IMR-90 (cell line): ENCODE data around the gene FRS3. TPM values are rescaled to one million over a fixed set of nuclear protein-coding genes. Genes with fewer than 3 reads are reported as not detected.

Source experiments
- ATAC-seq: fragments of 200-7000 bp; cut with Tn5 transposase; 2 replicates; pipeline ENCODE4 v1.9.1; 2020; ENCODE audit warnings: low read depth, mild to moderate bottlenecking, moderate library complexity
- BruUV-seq: library from RNA; stranded (reverse); fragments of 400-500 nt; replicated peaks from 2 replicates; lab custom pipeline; 2021; lab: Mats Ljungman, UMichigan
- CTCF ChIA-PET: fragments of 300-600 bp; formaldehyde crosslinking; extraction: SDS; loops from one replicate; lab custom pipeline; 2021; ENCODE audit warnings: antibody characterized with exemption; lab: Yijun Ruan, JAX
- POLR2A ChIA-PET: fragments of 300-600 bp; sonication (Branson Sonifier 250); formaldehyde crosslinking; loops from one replicate; lab custom pipeline; 2022; ENCODE audit warnings: antibody characterized with exemption; ENCODE audit not compliant: unreplicated experiment; lab: Charles Lee
- DNase-seq: peaks from one replicate; pipeline ENCODE4 v3.0.0; 2013
- H2AFZ ChIP-seq: replicated peaks from 2 replicates; pipeline ENCODE3; 2013; ENCODE audit warnings: low read length, mild to moderate bottlenecking; ENCODE audit not compliant: poor library complexity
- H2AK5ac ChIP-seq: 2 replicates; pipeline ENCODE4 v1.6.1; 2013; ENCODE audit warnings: low read depth, low read length, inconsistent platforms
- H2AK9ac ChIP-seq: replicated peaks from 2 replicates; pipeline ENCODE3; 2013; ENCODE audit warnings: mild to moderate bottlenecking, low read depth, low read length, moderate library complexity; ENCODE audit not compliant: poor library complexity
- H2BK120ac ChIP-seq: 2 replicates; pipeline ENCODE4 v1.6.1; 2013; ENCODE audit warnings: low read depth, low read length, inconsistent platforms
- H2BK15ac ChIP-seq: 3 replicates; pipeline ENCODE4 v1.6.1; 2013; ENCODE audit warnings: low read depth, low read length, inconsistent platforms
- H2BK20ac ChIP-seq: 2 replicates; pipeline ENCODE4 v1.6.1; 2013; ENCODE audit warnings: low read depth, mild to moderate bottlenecking, inconsistent platforms, low read length, moderate library complexity
- H2BK5ac ChIP-seq: 2 replicates; pipeline ENCODE4 v1.6.1; 2013; ENCODE audit warnings: mild to moderate bottlenecking, low read depth, low read length, inconsistent platforms; ENCODE audit not compliant: poor library complexity, severe bottlenecking
- H3K14ac ChIP-seq: replicated peaks from 2 replicates; pipeline ENCODE4 v1.6.1; 2013; ENCODE audit warnings: low read depth, low read length, inconsistent platforms
- H3K18ac ChIP-seq: 2 replicates; pipeline ENCODE4 v1.6.1; 2013; ENCODE audit warnings: low read depth, low read length, control low read depth
- H3K23ac ChIP-seq: 2 replicates; pipeline ENCODE4 v1.6.1; 2013; ENCODE audit warnings: low read depth, low read length, inconsistent platforms
- H3K27ac ChIP-seq: 2 replicates; pipeline ENCODE4 v1.5.1; 2013; ENCODE audit warnings: mild to moderate bottlenecking, control low read depth, low read length; ENCODE audit not compliant: insufficient read depth
- H3K27me3 ChIP-seq: 2 replicates; pipeline ENCODE4 v1.6.1; 2013; ENCODE audit warnings: low read length; ENCODE audit not compliant: control insufficient read depth, insufficient read depth
- H3K36me3 ChIP-seq: 2 replicates; pipeline ENCODE4 v1.6.1; 2013; ENCODE audit warnings: low read length, mixed read lengths; ENCODE audit not compliant: control insufficient read depth, insufficient read depth
- H3K4ac ChIP-seq: 2 replicates; pipeline ENCODE4 v1.6.1; 2013; ENCODE audit warnings: low read depth, low read length, inconsistent platforms
- H3K4me1 ChIP-seq: 2 replicates; pipeline ENCODE4 v1.6.1; 2013; ENCODE audit warnings: low read length, mixed read lengths; ENCODE audit not compliant: control insufficient read depth, insufficient read depth
- H3K4me2 ChIP-seq: 2 replicates; pipeline ENCODE4 v1.6.1; 2013; ENCODE audit warnings: low read depth, mild to moderate bottlenecking, control low read depth, low read length, moderate library complexity
- H3K4me3 ChIP-seq: 2 replicates; pipeline ENCODE4 v1.5.1; 2013; ENCODE audit warnings: low read depth, mild to moderate bottlenecking, control low read depth, low read length, moderate library complexity; ENCODE audit not compliant: insufficient read depth
- H3K56ac ChIP-seq: 2 replicates; pipeline ENCODE4 v1.6.1; 2013; ENCODE audit warnings: low read length, inconsistent platforms; ENCODE audit not compliant: insufficient read depth; ENCODE audit errors: extremely low read depth
- H3K79me1 ChIP-seq, 2 experiments: 2 replicates each; pipeline ENCODE4 v1.6.1; 2013; ENCODE audit warnings: low read length in 2 of 2, inconsistent platforms in 1 of 2, low read depth in 1 of 2
- H3K9ac ChIP-seq: 2 replicates; pipeline ENCODE4 v1.6.1; 2013; ENCODE audit warnings: low read depth, low read length, control low read depth
- H3K9me1 ChIP-seq: 2 replicates; pipeline ENCODE4 v1.6.1; 2013; ENCODE audit warnings: low read length, inconsistent platforms; ENCODE audit not compliant: insufficient read depth
- H3K9me3 ChIP-seq: 2 replicates; pipeline ENCODE4 v1.6.1; 2013; ENCODE audit warnings: low read length; ENCODE audit not compliant: control insufficient read depth, insufficient read depth
- H4K20me1 ChIP-seq: 2 replicates; pipeline ENCODE4 v1.6.1; 2013; ENCODE audit warnings: low read length, inconsistent platforms; ENCODE audit not compliant: insufficient read depth
- H4K5ac ChIP-seq: 2 replicates; pipeline ENCODE4 v1.6.1; 2013; ENCODE audit warnings: mild to moderate bottlenecking, low read depth, low read length, control low read depth
- H4K8ac ChIP-seq, 2 experiments: 2 replicates each; pipeline ENCODE4 v1.6.1; 2013; ENCODE audit warnings: low read depth in 2 of 2, low read length in 2 of 2, control low read depth in 1 of 2, inconsistent platforms in 1 of 2
- H4K91ac ChIP-seq: 2 replicates; pipeline ENCODE4 v1.6.1; 2013; ENCODE audit warnings: low read depth, low read length, inconsistent platforms; ENCODE audit not compliant: insufficient read depth
- BHLHE40 ChIP-seq: fragments of 150-350 bp; IDR thresholded peaks from 2 replicates; pipeline ENCODE4 v1.6.1; 2016; ENCODE audit warnings: mild to moderate bottlenecking, low read depth, low read length
- CHD1 ChIP-seq: IDR thresholded peaks from 2 replicates; pipeline ENCODE4 v1.6.1; 2012; ENCODE audit warnings: low read depth, low read length, improper control_type of control experiment
- FOS ChIP-seq: fragments of 150-350 bp; IDR thresholded peaks from 2 replicates; pipeline ENCODE4 v1.6.1; 2016; ENCODE audit warnings: low read depth, low read length
- MAFK ChIP-seq: IDR thresholded peaks from 2 replicates; pipeline ENCODE4 v1.6.1; 2012; ENCODE audit warnings: low read depth, low read length, improper control_type of control experiment
- MXI1 ChIP-seq: IDR thresholded peaks from 2 replicates; pipeline ENCODE4 v1.6.1; 2012; ENCODE audit warnings: low read depth, mild to moderate bottlenecking, low read length, moderate library complexity, borderline replicate concordance
- NFE2L2 ChIP-seq: fragments of 150-350 bp; IDR thresholded peaks from 2 replicates; pipeline ENCODE4 v1.6.1; 2016; ENCODE audit warnings: low read depth, mild to moderate bottlenecking, low read length
- POLR2A ChIP-seq: IDR thresholded peaks from 2 replicates; pipeline ENCODE4 v1.6.1; 2012; ENCODE audit warnings: mild to moderate bottlenecking, low read depth, low read length
- RAD21 ChIP-seq: IDR thresholded peaks from 2 replicates; pipeline ENCODE4 v1.6.1; 2012; ENCODE audit warnings: low read length, improper control_type of control experiment
- RCOR1 ChIP-seq: IDR thresholded peaks from 2 replicates; pipeline ENCODE4 v1.6.1; 2012; ENCODE audit warnings: mild to moderate bottlenecking, low read length, improper control_type of control experiment; ENCODE audit not compliant: insufficient replicate concordance
- WGBS, 2 experiments: methylation state at CpG; one replicate each; pipeline versions ENCODE4 v1.1.5 to v1.1.7; 2013; ENCODE audit warnings: missing lambda C conversion rate in 2 of 2; ENCODE audit not compliant: insufficient read length in 1 of 2; ENCODE audit errors: extremely low coverage in 2 of 2; 5-methylcytosine and 5-hydroxymethylcytosine counted together
- dilution Hi-C: fragments of 300-500 bp; cut with HindIII; formaldehyde crosslinking; loops from one replicate; pipeline ENCODE4 v1.14.3; 2018; ENCODE audit warnings: low sequenced_read_pairs; ENCODE audit not compliant: unreplicated experiment
- in situ Hi-C: fragments of 300-500 bp; cut with MboI; formaldehyde crosslinking; loops from 3 replicates; pipeline ENCODE4 v1.14.3; 2019; ENCODE audit warnings: low sequenced_read_pairs, inconsistent platforms, mixed read lengths
- intact Hi-C: fragments of 100-400 bp; cut with micrococcal nuclease; formaldehyde crosslinking; loops from 2 replicates; pipeline ENCODE4 v1.10.0; 2022
- polyA plus RNA-seq, 3 experiments: library from polyadenylated mRNA; depleted of rRNA; stranded (reverse); fragments of >200 nt; gene quantifications; 2 replicates each; pipeline ENCODE4 v1.2.3, GENCODE V29; 2012; ENCODE audit warnings: low replicate concordance in 1 of 3
- total RNA-seq: library from RNA; depleted of rRNA; stranded (reverse); fragments of >200 nt; gene quantifications from 2 replicates; pipeline ENCODE4 v1.2.3, GENCODE V29; 2012
- TF ChIP-seq, protein P1 (sequence below): fragments of 150-350 bp; IDR thresholded peaks from 2 replicates; pipeline ENCODE4 v1.6.1; 2016; ENCODE audit warnings: low read depth, mild to moderate bottlenecking, low read length, moderate library complexity, borderline replicate concordance
- TF ChIP-seq, protein P2 (sequence below): fragments of 150-350 bp; IDR thresholded peaks from 2 replicates; pipeline ENCODE4 v1.6.1; 2017; ENCODE audit warnings: mild to moderate bottlenecking, antibody characterized with exemption, low read length, low read depth

The FRS3 gene
- total and polyA plus RNA-seq, 2 of the 4 experiments (the other 2 are of a cell fraction), result 0.54 to 3.8 TPM

GRCh38 chr6:41743406-41744235, 36.1 kb downstream of the FRS3 start:
- H3K27ac ChIP-seq, result no peak overlapping the region
- TF ChIP-seq RCOR1 (no peak), CHD1 (no peak), MAFK (no peak), POLR2A (no peak), RAD21 (no peak), FOS (no peak), NFE2L2 (no peak), BHLHE40 (no peak), MXI1 (no peak)
- TF ChIP-seq, protein P1, sequence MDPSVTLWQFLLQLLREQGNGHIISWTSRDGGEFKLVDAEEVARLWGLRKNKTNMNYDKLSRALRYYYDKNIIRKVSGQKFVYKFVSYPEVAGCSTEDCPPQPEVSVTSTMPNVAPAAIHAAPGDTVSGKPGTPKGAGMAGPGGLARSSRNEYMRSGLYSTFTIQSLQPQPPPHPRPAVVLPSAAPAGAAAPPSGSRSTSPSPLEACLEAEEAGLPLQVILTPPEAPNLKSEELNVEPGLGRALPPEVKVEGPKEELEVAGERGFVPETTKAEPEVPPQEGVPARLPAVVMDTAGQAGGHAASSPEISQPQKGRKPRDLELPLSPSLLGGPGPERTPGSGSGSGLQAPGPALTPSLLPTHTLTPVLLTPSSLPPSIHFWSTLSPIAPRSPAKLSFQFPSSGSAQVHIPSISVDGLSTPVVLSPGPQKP, result no peak
- TF ChIP-seq, protein P2, sequence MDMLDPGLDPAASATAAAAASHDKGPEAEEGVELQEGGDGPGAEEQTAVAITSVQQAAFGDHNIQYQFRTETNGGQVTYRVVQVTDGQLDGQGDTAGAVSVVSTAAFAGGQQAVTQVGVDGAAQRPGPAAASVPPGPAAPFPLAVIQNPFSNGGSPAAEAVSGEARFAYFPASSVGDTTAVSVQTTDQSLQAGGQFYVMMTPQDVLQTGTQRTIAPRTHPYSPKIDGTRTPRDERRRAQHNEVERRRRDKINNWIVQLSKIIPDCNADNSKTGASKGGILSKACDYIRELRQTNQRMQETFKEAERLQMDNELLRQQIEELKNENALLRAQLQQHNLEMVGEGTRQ, result no peak
- H3K4me2 ChIP-seq, result no peak overlapping the region
- dilution Hi-C loops, result no loop called here
- no peak overlapping the region for H4K5ac ChIP-seq
- H4K8ac ChIP-seq, result no peak overlapping the region
- no peak overlapping the region for H2AK9ac ChIP-seq
- no peak overlapping the region for H2BK15ac ChIP-seq
- no peak overlapping the region for H3K4me3 ChIP-seq
- H3K79me1 ChIP-seq, result no peaks in the 10 kb centered on the region
- no peak overlapping the region for H3K9ac ChIP-seq
- in situ Hi-C loops, result no loop called here
- H2BK120ac ChIP-seq, result no peak overlapping the region
- H3K9me3 ChIP-seq, result no peaks in the 10 kb centered on the region
- H4K20me1 ChIP-seq, result no peaks in the 10 kb centered on the region
- no peak overlapping the region for H3K4ac ChIP-seq
- no peaks in the 10 kb centered on the region for H3K4me1 ChIP-seq
- ChIA-PET POLR2A (no interaction called here), CTCF (no interaction called here)
- no peak overlapping the region for H3K18ac ChIP-seq
- H2BK5ac ChIP-seq, result no peak overlapping the region
- H3K23ac ChIP-seq, result no peak overlapping the region
- H2AK5ac ChIP-seq, result no peak overlapping the region
- no peak overlapping the region for H3K56ac ChIP-seq
- intact Hi-C loops, result no loop called here
- no peak overlapping the region for H2BK20ac ChIP-seq
- BruUV-seq, result no TSS peak
- no peaks in the 10 kb centered on the region for H3K9me1 ChIP-seq
- no peak overlapping the region for H2AFZ ChIP-seq
- peak; percentile 55; the same call in 1 of the 2 replicates for ATAC-seq
- H3K14ac ChIP-seq, result no peak overlapping the region
- peaks cover 12% of the 10 kb centered on the region; the same call in 1 of the 2 replicates for H3K27me3 ChIP-seq
- no peaks in the 10 kb centered on the region for H3K36me3 ChIP-seq
- no peak overlapping the region for H4K91ac ChIP-seq
- DNase-seq, result no peak
- whole genome bisulfite sequencing, 2 experiments, result 90% methylated on average over 4 of the region's 6 CpGs; no CpG with 5 or more reads in 1 of the 2 experiments
